ENCODE results near the gene LUZP4.
"Not testable (repeated sequence)": the region's sequence is repeated elsewhere in the genome, so short reads cannot be mapped to it uniquely, and the experiment has no call there.

LUZP4 gene

GRCh38 chrX:115337491-115338144 is 48.1 kb downstream of the LUZP4 start:
- TF ChIP-seq CTCF (conservative IDR thresholded peaks at IDR 0.05) = no peak

GRCh38 chrX:115339441-115340025 is 50.0 kb downstream of the LUZP4 start:
- no peak overlapping the region for H3K27ac ChIP-seq

More at GRCh38 chrX:115337491-115338144, 48.1 kb downstream of the LUZP4 start:
- H3K27ac ChIP-seq = no peak overlapping the region

GRCh38 chrX:115341421-115341820 is 51.9 kb downstream of the LUZP4 start:
- TF ChIP-seq CTCF (conservative IDR thresholded peaks at IDR 0.05) = no peak
- no peak overlapping the region for H3K27ac ChIP-seq

More at GRCh38 chrX:115339441-115340025, 50.0 kb downstream of the LUZP4 start:
- TF ChIP-seq CTCF (conservative IDR thresholded peaks at IDR 0.05) = no peak

- H3K27ac ChIP-seq = no peak overlapping the region
- TF ChIP-seq CTCF (conservative IDR thresholded peaks at IDR 0.05) = no peak
These were observed 55.5 kb downstream of the LUZP4 start for GRCh38 chrX:115344885-115345614.

- no peak overlapping the region for H3K27ac ChIP-seq
- no peak for TF ChIP-seq CTCF (conservative IDR thresholded peaks at IDR 0.05)
These were observed 56.1 kb downstream of the LUZP4 start for GRCh38 chrX:115345615-115346014.

- H3K27ac ChIP-seq = not testable (repeated sequence)
These were observed 57.2 kb downstream of the LUZP4 start for GRCh38 chrX:115346738-115347137.

GRCh38 chrX:115348446-115349225 is 59.1 kb downstream of the LUZP4 start:
- TF ChIP-seq CTCF (conservative IDR thresholded peaks at IDR 0.05) = no peak
- no peak overlapping the region for H3K27ac ChIP-seq
